Measurements from ENCODE around the gene TOP2B.

TOP2B gene

DNA sequence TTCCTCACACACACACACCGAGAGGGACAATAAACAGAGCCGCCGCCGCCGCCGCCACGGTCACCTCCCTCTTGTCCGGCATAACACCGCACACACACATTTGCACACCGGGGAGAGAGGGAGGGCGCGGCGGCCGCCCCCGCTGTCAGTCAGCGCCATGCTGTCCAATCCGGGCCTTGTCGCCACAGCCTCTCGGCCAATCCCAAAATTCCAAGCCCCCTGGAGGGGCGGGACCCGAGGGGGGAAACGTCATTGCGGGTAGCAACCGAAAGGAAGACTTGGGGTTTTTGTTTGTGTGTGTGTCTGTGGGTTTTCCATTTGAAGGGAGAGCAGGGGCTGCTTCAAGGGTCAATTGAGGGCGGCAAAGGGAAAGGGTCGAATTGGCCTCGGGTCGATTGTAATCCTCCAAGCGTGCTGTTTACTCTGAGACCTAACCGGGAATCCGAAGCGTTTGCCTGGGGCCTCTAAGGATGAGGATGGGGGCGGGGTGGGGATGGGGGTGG is at the start of gene TOP2B:
Gene TOP2B (minus strand): TSS at position 96 of the 503 bp plus-strand sequence. CDS start 610 bp downstream, outside the sequence.
- no peaks in the 10 kb centered on the region for H3K9me3 ChIP-seq (ENCODE audit: low read length)

DNA sequence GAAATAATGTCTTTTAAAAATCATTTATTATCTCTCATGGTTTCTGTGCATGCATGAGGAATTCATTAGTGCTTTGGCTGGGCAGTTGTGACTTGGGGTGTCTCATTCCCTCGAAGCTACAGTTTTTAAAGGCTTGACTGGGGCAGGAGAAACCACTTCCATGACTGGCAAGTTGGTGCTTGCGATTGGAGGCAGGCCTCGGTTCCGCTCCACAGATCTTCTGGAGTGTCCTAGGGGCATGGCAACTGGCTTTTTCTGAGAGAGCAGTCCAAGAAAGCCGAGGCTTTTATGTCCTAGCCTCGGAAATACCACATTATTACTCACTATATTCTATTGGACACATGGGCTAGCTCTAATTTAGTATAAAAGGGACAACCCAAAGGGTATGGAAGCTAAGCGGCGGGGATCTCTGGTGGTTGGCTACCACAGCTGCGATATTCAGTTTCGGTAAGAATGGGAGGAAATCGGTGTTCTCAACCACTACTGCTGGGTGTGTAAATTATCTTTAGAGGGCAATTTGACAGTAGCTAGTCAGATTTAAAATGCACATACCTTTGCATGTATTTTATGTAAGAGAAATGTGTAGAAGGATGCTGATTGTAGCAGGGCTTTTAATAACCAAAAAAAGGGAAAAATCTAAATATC is 48.8 kb upstream of the TOP2B start:
- H3K36me3 ChIP-seq (ENCODE audit: insufficient read depth, low read length) = no peaks in the 10 kb centered on the region
- H3K4me3 ChIP-seq (ENCODE audit: low read length) = no peak overlapping the region
- H3K27me3 ChIP-seq (ENCODE audit: insufficient read depth, low read length) = no peaks in the 10 kb centered on the region
- no peaks in the 10 kb centered on the region for H3K9me3 ChIP-seq (ENCODE audit: low read length)
- H2AFZ ChIP-seq (ENCODE audit: low read depth, low read length) = no peak overlapping the region
- no peaks in the 10 kb centered on the region for H3K4me1 ChIP-seq (ENCODE audit: insufficient read depth, low read length)

More for the DNA sequence above, at the start of gene TOP2B:
- peak within 1 kb of the TSS; percentile 52 for H2AFZ ChIP-seq (ENCODE audit: low read depth, low read length)
- H3K36me3 ChIP-seq (ENCODE audit: insufficient read depth, low read length) = no peaks in the 10 kb centered on the region
- no peaks in the 10 kb centered on the region for H3K27me3 ChIP-seq (ENCODE audit: insufficient read depth, low read length)
- peak within 1 kb of the TSS; percentile 82 for H3K4me3 ChIP-seq (ENCODE audit: low read length)
- peaks cover 27% of the 10 kb centered on the region for H3K4me1 ChIP-seq (ENCODE audit: insufficient read depth, low read length)

DNA sequence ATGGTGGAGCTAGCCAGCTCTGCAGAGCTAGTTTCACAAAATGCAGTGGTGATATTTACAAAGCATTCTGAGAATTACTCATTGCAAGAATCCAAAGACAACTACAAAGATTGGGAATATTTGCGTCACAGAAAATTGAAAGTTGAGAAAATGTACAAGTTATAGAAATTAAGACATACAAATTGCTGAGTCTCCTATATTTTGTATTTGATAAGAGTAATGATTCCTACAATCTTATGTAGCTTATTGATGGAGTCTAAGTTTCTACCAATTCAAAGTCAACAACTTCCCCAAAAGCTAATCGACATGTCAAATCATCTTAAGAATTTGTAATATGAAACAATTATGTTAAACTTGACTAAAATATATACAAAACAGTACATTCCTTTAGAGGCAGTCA is 46.4 kb upstream of the TOP2B start:
- peaks cover 2% of the 10 kb centered on the region for H3K27me3 ChIP-seq (ENCODE audit: insufficient read depth, low read length)
- H3K36me3 ChIP-seq (ENCODE audit: insufficient read depth, low read length) = no peaks in the 10 kb centered on the region
- no peak overlapping the region for H3K4me3 ChIP-seq (ENCODE audit: low read length)
- no peak overlapping the region for H2AFZ ChIP-seq (ENCODE audit: low read depth, low read length)
- no peaks in the 10 kb centered on the region for H3K4me1 ChIP-seq (ENCODE audit: insufficient read depth, low read length)
- H3K9me3 ChIP-seq (ENCODE audit: low read length) = no peaks in the 10 kb centered on the region

GRCh38 chr3:25708036-25708435 is 43.3 kb upstream of the TOP2B start:
- H3K27me3 ChIP-seq (ENCODE audit: insufficient read depth, low read length) = peaks cover 2% of the 10 kb centered on the region
- H3K36me3 ChIP-seq (ENCODE audit: insufficient read depth, low read length) = no peaks in the 10 kb centered on the region

DNA sequence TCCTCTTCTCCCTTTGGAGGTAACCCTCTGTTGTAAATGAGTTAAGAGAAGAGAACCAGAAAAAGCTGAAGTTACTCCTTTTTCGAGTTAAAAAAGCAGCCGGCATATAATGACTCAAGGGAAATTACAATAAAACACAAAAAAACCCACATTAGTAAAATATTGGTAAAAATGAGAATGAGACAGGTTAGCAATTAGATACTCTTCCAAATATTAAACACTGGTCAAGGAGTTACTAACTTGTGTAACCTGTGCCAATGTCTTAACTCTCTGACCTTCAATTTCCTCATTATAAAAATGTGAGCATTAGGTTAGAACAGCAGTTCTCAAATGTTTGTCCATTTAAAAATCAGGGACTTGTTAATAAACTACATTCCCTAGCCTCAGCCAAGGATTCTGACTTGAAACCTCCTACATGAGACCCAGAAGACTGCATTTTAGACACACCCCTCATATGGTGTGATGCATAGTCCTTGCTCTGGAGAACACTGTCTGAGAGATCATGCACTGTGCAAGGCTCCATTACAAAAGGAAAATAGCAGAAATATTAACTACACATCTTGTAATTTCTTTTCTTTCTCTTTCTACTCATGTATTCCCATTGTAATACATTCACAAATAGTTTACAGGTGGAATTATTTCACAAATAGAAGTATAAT is 42.7 kb upstream of the TOP2B start:
- H3K9me3 ChIP-seq (ENCODE audit: low read length) = no peaks in the 10 kb centered on the region
- no peak overlapping the region for H3K4me3 ChIP-seq (ENCODE audit: low read length)
- H3K36me3 ChIP-seq (ENCODE audit: insufficient read depth, low read length) = no peaks in the 10 kb centered on the region
- peaks cover 2% of the 10 kb centered on the region for H3K27me3 ChIP-seq (ENCODE audit: insufficient read depth, low read length)
- no peak overlapping the region for H2AFZ ChIP-seq (ENCODE audit: low read depth, low read length)
- no peaks in the 10 kb centered on the region for H3K4me1 ChIP-seq (ENCODE audit: insufficient read depth, low read length)

More at GRCh38 chr3:25708036-25708435, 43.3 kb upstream of the TOP2B start:
- Histone ChIP-seq H3K4me3 (ENCODE audit: low read length) (no peak overlapping the region), H2AFZ (ENCODE audit: low read depth, low read length) (no peak overlapping the region), H3K9me3 (ENCODE audit: low read length) (no peaks in the 10 kb centered on the region), H3K4me1 (ENCODE audit: insufficient read depth, low read length) (no peaks in the 10 kb centered on the region)

GRCh38 chr3:25706213-25706612 is 41.5 kb upstream of the TOP2B start:
- no peaks in the 10 kb centered on the region for H3K36me3 ChIP-seq (ENCODE audit: insufficient read depth, low read length)
- H3K9me3 ChIP-seq (ENCODE audit: low read length) = no peaks in the 10 kb centered on the region
- H2AFZ ChIP-seq (ENCODE audit: low read depth, low read length) = no peak overlapping the region
- H3K4me3 ChIP-seq (ENCODE audit: low read length) = no peak overlapping the region
- peaks cover 2% of the 10 kb centered on the region for H3K27me3 ChIP-seq (ENCODE audit: insufficient read depth, low read length)
- H3K4me1 ChIP-seq (ENCODE audit: insufficient read depth, low read length) = no peaks in the 10 kb centered on the region

- Histone ChIP-seq H3K36me3 (ENCODE audit: insufficient read depth, low read length) (no peaks in the 10 kb centered on the region), H3K9me3 (ENCODE audit: low read length) (no peaks in the 10 kb centered on the region)
Observed at GRCh38 chr3:25697553-25697952, 32.8 kb upstream of the TOP2B start.

GRCh38 chr3:25695731-25696420 is 31.2 kb upstream of the TOP2B start:
- no peaks in the 10 kb centered on the region for H3K4me1 ChIP-seq (ENCODE audit: insufficient read depth, low read length)
- H3K36me3 ChIP-seq (ENCODE audit: insufficient read depth, low read length) = no peaks in the 10 kb centered on the region
- no peaks in the 10 kb centered on the region for H3K27me3 ChIP-seq (ENCODE audit: insufficient read depth, low read length)
- H3K4me3 ChIP-seq (ENCODE audit: low read length) = no peak overlapping the region
- no peak overlapping the region for H2AFZ ChIP-seq (ENCODE audit: low read depth, low read length)
- no peaks in the 10 kb centered on the region for H3K9me3 ChIP-seq (ENCODE audit: low read length)

More at GRCh38 chr3:25697553-25697952, 32.8 kb upstream of the TOP2B start:
- H3K4me1 ChIP-seq (ENCODE audit: insufficient read depth, low read length) = no peaks in the 10 kb centered on the region
- H2AFZ ChIP-seq (ENCODE audit: low read depth, low read length) = no peak overlapping the region
- no peaks in the 10 kb centered on the region for H3K27me3 ChIP-seq (ENCODE audit: insufficient read depth, low read length)
- no peak overlapping the region for H3K4me3 ChIP-seq (ENCODE audit: low read length)

GRCh38 chr3:25693238-25693637 is 28.5 kb upstream of the TOP2B start:
- Histone ChIP-seq H3K4me3 (ENCODE audit: low read length) (no peak overlapping the region), H3K4me1 (ENCODE audit: insufficient read depth, low read length) (no peaks in the 10 kb centered on the region), H3K27me3 (ENCODE audit: insufficient read depth, low read length) (no peaks in the 10 kb centered on the region), H3K36me3 (ENCODE audit: insufficient read depth, low read length) (no peaks in the 10 kb centered on the region), H2AFZ (ENCODE audit: low read depth, low read length) (no peak overlapping the region), H3K9me3 (ENCODE audit: low read length) (no peaks in the 10 kb centered on the region)

GRCh38 chr3:25692341-25692740 is 27.6 kb upstream of the TOP2B start:
- H2AFZ ChIP-seq (ENCODE audit: low read depth, low read length) = no peak overlapping the region
- no peaks in the 10 kb centered on the region for H3K36me3 ChIP-seq (ENCODE audit: insufficient read depth, low read length)
- no peaks in the 10 kb centered on the region for H3K9me3 ChIP-seq (ENCODE audit: low read length)
- no peaks in the 10 kb centered on the region for H3K27me3 ChIP-seq (ENCODE audit: insufficient read depth, low read length)
- no peaks in the 10 kb centered on the region for H3K4me1 ChIP-seq (ENCODE audit: insufficient read depth, low read length)
- H3K4me3 ChIP-seq (ENCODE audit: low read length) = no peak overlapping the region

- no peaks in the 10 kb centered on the region for H3K4me1 ChIP-seq (ENCODE audit: insufficient read depth, low read length)
- H3K9me3 ChIP-seq (ENCODE audit: low read length) = no peaks in the 10 kb centered on the region
- no peak overlapping the region for H3K4me3 ChIP-seq (ENCODE audit: low read length)
- H3K27me3 ChIP-seq (ENCODE audit: insufficient read depth, low read length) = no peaks in the 10 kb centered on the region
- H2AFZ ChIP-seq (ENCODE audit: low read depth, low read length) = no peak overlapping the region
- no peaks in the 10 kb centered on the region for H3K36me3 ChIP-seq (ENCODE audit: insufficient read depth, low read length)
Observed at GRCh38 chr3:25690768-25691533, 26.2 kb upstream of the TOP2B start.

- Histone ChIP-seq H3K27me3 (ENCODE audit: insufficient read depth, low read length) (no peaks in the 10 kb centered on the region), H3K4me3 (ENCODE audit: low read length) (no peak overlapping the region), H3K36me3 (ENCODE audit: insufficient read depth, low read length) (no peaks in the 10 kb centered on the region), H2AFZ (ENCODE audit: low read depth, low read length) (no peak overlapping the region), H3K9me3 (ENCODE audit: low read length) (no peaks in the 10 kb centered on the region), H3K4me1 (ENCODE audit: insufficient read depth, low read length) (no peaks in the 10 kb centered on the region)
Observed at GRCh38 chr3:25689226-25689625, 24.5 kb upstream of the TOP2B start.

Measured in neuron (in vitro differentiated cells).